NCI-H2081 treated with DMSO at 0.1 percent for 48 hours (cell line): Measurements from ENCODE around the gene TIMP2.
"Not testable (repeated sequence)": the region's sequence is repeated elsewhere in the genome, so short reads cannot be mapped to it uniquely, and the experiment has no call there.

ENCODE experiments used
- DNase-seq: peaks from one replicate; lab custom pipeline; 2025; lab: John Stamatoyannopoulos, UW

The TIMP2 gene

DNA sequence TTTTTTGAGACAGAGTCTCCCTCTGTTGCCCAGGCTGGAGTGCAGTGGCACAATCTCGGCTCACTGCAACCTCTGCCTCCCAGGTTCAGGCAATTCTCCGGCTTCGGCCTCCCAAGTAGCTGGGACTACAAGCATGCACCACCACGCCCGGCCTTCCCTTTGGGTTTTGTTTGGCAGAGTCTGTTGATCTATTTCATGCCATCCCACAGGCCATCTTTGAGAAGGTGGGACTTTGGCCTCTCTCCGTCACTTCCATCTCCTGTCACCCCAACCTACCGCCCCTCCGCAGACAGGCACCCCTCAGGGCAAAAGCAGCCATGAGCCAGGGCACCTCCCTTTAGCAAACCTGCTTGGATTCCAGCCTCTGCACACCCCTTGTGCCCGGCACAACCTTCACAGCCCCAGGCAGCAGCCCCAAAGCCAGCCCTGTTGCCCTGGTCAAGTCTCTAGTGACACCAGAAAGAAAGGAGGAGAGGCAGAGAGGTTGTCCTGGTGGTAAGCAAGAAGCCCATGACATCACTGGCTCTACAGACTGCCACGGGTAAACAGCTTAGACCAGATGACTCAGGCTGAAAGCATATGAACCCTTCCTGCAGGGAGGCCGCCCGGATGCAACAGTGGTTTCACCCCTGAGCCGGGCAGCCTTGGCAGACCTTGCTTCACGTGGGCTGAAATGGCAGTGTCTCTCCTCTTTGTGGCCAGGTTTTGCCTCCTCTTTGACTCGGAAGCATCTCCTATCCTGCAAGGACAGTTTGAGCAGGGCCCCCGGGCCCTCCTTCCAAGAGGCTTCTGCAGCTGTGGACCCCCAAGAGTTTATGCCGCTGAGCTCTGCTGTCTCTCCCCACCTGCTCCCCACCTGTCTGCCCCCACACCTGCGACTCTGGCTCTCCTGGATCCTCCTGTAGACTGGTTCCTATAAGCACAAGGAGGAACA, 8.1 kb upstream of the TIMP2 start:
- DNase-seq = no peak

- no peak for DNase-seq
These were observed 5.0 kb upstream of the TIMP2 start for GRCh38 chr17:78929908-78930775.

- no peak for DNase-seq
These were observed 722 bp upstream of the TIMP2 start for GRCh38 chr17:78925662-78926555.

DNA sequence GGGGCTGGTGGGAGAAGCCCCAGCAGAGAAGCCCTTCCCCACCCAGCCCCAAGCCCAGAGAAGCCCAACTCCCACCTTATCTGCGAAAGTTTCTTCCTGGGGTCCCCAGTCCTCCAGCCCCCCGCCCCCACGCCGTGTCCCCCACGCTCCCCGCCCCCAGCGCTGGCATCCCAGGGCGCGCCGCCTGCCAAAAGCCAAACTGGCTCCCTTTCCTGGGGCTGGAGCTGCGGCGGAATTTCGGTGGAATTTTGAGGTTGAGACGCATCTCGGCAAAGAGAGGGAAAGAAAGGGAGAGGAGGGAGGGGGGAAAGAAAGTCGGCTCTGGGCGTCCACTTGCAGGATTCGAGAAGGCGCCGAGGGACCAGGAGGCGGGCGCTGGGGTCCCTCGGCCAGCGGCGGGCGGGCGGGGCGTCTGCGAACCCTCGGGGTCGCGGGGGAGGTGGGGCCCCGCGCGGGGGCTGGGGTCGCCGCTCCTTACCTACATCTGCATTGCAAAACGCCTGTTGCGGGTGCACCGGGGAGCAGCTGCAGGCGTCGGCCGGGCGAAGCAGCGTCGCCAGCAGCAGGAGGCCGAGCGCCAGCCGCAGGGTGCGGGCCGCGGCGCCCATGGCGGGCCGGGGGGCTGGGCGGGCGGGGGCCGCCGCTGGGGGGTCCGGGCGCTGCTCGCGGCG, 571 bp downstream of the TIMP2 start:
- no peak for DNase-seq

DNA sequence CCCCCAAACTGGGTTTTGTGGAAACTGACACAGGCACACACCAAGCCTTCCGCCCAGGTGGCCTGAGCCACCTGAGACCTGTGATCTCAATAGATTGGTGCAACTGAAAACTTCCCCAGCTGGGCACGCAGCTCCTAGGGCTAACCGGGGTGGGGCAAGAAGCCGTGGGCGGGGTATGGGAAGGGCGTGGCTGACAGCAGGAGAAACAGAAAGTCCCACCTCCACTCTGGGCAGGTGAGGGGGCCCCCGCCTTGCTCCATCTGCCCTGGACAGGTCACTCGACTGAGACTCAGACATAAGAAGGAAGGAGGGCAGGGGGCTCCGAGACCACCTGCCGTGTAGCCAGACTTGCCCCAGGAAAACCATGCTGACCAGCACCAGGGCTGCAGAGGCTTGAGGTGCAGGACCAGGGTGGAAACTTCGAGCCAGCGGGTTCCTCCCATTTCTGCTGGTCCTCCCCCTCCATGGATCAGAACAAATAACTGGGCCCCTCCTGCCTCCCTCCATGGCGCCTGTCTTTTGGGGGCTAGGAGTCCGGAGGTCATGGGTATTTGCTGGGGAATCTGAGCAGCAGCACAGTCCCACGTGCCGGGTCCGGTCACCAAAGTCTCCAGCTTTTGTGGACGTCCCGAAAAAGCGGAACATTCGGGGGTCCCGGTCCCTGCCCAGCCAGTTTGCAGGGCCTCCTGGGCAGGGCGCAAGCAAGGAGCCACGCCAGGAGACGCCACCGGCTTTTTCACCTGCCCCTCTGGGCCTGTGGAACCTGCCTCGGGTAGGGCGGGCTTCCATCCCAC, 1.3 kb downstream of the TIMP2 start:
- DNase-seq = no peak

DNA sequence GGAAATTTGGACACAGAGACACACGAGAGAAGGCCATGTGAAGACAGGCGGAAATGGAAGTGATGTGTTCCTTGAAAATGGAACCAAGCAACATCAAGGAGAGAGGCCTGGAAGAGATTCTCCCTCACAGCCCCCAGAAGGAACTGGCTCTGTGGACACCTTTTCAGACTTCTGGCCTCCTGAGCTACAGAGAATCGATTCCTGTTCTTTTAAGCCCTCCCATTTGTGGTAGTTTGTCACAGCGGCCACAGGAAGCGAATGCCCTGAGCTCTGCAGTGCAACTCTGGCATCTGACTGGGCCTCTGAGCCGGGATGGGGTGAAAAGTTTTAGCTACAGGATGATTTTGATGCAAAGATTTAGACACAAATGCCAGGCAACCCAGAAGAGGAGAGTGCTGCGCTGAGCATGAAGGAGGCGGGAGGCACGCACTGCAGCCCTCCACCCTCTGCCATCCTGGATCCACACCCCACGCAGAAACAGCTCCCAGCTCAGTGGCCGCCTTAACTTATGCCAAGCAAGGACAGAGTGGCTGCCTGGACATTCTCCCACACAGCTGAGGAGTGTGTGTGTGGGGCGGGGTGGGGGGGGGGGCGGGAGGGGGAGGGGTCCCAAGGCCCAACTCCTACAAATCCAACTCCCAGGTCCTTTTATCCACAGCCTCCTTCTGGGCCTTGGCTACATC, 2.2 kb downstream of the TIMP2 start:
- no peak for DNase-seq

DNA sequence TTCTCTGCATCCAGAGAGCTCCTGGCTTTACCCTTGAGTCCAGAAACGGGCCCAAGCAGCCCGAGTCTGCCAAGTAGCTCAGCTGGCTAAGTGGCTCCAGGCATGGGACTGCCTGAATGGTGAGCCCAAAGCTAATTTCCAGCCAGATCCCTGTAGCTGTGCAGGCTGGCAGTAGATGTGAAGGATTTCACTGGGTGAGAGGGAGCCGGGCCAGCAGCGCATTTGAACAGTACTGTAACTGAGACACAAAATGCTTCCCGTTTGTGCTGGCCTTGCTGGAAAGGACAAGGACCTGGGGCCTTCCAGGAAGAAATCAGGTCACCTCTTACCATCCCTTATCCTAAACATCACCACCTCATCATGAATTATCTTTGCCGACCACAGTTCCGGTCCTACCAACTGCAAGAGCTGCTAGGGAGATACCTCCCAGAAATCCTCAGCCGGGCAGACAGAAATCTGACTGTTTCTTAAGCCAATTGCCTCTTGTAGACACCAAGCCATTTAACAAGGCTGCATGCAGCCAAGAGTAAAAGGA, 3.7 kb downstream of the TIMP2 start:
- DNase-seq = no peak

DNA sequence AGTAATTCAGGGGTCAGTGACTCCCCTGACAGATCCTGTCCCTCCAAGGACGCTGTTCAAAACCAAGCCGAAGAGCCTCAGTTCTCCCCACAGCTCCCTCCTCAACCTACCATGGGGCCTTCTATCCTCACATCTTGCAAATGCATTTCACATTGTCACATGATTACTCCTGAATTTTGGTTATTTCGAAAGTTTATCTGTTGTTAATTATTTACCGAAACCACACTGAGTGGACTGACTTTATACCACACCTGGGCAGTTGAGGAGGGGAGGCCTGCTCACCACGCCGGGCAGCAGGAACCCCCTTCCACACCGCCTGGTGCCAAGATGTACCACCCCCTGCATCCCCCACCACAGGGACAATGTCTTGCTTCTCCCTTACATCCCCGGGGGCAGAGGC, 4.7 kb downstream of the TIMP2 start:
- DNase-seq = no peak

DNA sequence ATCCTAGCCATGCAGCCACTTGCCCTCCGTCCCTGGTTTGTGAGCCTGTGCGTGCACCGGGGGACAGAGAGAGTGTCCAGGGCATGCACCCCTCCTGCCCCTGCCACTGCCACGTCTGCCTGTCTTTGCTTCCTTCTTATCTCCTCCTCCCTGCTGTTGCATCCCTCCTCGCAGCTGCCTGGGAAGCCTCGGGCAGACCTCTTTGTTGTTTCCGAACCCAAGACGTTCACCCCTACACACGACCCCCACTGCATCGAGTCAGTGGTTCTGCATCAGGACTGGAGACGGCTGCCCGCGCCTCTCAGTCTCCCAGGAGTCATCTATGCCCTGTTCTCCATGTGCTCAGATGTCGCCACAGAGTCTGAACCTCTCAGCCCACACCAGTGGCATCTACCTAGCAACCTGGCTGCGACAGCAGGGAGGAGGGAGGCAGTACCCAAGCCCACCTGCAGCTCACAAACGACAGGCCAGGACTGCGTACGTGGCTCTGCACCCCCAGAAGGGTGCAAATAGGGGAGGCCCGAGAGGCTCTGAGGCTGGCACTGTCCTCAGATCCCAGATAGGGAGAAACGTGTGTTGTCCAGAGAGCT, 5.2 kb downstream of the TIMP2 start:
- DNase-seq = no peak

DNA sequence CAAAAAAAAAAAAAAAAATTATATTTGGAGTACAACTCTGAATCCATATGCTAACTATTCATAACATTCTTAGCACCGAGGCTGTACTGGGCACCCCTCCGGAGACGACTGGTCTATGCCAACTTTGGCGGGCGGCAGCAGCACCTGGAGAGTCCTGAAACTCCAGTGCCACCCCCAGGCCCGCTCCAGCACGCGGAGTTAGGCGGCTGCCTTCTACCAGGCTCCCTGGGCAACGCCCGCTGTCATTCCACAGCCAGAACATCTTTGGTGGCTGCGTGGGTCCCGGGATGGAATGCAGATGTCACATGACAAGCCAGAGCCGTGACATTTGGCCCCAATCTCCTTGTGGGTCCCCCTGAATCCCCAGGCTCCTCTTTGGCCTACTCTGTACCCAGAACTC, 6.2 kb downstream of the TIMP2 start:
- no peak for DNase-seq

GRCh38 chr17:78917451-78918275, 7.5 kb downstream of the TIMP2 start:
- DNase-seq = no peak

DNA sequence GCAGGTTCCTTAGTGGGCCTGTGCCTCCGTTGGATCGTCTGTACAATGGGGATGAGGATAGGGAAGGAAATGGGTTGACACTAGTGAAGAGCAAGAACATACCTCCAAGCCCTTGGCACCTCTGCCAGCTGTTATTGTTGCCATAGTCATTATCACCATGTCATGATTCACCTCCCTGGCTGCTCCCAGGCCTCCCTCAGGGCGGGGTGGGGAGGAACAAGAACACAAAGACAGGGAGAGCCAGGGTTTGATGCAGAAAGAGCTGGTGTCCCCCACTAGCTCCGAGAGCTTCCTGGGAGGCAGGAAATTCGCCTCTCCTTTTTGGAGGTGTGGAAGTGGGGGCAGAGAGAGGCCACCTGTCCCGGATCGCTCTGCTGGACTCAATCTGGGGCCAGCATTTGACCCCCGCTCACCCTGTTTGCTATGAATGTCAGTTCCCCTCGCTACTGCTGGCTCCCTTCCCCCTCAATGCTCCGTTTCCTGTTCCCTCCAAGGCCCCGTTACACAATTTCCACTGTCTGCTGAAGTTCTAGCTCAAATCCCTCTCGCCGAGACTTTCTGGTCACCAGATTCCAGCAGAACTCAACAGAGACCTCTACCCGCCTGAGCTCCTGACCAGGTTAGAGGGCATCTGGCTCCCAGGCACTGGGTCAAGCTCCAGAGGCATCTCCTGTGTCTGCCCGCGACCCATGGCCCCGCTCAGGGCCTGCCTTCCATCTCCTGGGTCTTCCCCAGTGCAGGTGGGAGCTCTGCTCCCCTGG, 9.1 kb downstream of the TIMP2 start:
- no peak for DNase-seq

DNA sequence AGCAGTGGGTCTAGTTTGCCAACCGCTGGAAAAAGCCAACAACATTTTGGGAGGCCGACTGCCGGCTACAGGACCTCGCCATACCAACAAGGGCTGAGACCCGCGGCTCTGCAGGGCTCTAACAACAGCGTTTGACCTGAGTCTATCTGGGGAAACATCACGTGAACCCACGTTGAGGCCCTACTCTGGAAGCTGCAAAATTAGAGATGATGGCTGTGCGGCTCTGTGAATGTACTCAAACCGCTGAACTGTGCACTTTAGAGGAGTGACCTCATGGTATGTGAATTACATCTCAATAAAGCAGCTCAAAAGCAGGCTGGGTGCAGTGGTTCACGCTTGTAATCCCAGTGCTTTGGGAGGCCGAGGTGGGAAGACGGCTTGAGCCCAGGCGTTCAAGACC, 12.1 kb downstream of the TIMP2 start:
- no peak for DNase-seq

DNA sequence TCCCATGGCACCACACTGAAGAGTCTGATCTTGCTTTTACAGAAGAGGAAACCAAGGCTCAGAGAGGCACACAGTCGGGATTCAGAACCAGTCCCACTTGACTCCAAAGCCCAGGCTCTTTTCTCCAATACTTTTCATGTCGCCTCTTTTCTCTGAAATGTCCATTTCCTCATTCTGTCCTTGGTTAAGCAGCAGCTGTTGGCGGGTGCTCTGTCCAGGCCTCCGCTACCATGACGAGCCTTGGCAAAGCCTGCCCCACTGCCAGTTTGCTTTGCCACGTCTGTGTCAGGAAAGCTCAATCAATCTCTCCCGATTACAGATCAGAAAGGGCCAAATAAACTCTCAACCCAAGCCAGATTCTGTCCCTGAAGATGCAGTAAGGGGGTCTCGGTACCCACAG, 13.1 kb downstream of the TIMP2 start:
- no peak for DNase-seq

GRCh38 chr17:78911543-78911942, 13.6 kb downstream of the TIMP2 start:
- not testable (repeated sequence) for DNase-seq

DNA sequence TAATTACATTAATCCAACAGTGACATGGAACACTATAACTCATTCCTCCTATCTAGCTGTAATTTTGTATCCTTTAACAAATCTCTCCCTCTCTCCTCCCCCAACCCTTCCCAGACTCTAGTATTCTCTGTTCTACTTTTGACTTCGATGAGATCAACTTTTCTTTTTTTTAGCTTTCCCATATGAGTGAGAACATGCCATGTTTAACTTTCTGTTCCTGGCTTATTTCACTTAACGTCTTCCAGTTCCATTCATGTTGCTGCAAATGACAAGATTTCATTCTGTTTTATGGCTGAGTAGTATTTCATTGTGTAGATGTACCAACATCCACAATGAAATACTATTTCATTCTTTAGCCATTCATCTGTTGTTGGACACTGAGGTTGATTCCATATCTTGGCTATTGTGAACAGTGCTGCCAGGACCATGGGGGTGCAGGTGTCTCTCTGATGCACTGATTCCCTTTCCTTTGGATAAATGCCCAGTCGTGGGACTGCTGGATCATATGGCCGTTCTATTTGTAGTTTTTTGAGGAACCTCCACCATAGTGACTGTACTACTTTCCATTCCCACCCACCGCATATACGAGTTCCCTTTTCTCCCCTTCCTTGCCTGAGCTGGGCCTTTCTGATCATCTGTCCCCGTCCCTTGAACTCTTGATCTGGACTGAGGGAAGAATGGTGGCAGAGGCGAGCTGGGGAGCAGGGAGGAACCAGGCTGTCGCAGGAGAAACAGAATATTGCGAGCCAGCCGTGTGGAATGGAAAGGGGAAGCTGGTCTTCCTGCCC, 14.5 kb downstream of the TIMP2 start:
- DNase-seq = no peak

- DNase-seq = no peak
These were observed 16.8 kb downstream of the TIMP2 start for GRCh38 chr17:78908426-78908825.
